Measurements from ENCODE around the gene MBNL2. TPM values are rescaled to one million over a fixed set of nuclear protein-coding genes. Genes with fewer than 3 reads are reported as not detected.

The MBNL2 gene
- total and polyA plus RNA-seq, 2 experiments from 2014 or later, result 0.55 to 3.2 TPM

- no peak overlapping the region for H2AFZ ChIP-seq
- DNase-seq (ENCODE audit: low spot score) (no peak), ATAC-seq (no peak)
- no peak overlapping the region for H3K27ac Mint-ChIP-seq
- H3K27me3 ChIP-seq (ENCODE audit: insufficient read depth), result no peaks in the 10 kb centered on the region
- H3K4me3 ChIP-seq, result no peak overlapping the region
- H3K27ac ChIP-seq (ENCODE audit: low read depth), result no peak overlapping the region
- no peaks in the 10 kb centered on the region for H3K4me1 Mint-ChIP-seq
- no peak overlapping the region for H3K4me2 ChIP-seq
- no peak for TF ChIP-seq ZNF114 (CRISPR knock-in tag; IDR thresholded peaks at IDR 0.05)
- TF ChIP-seq NANOG (IDR thresholded peaks at IDR 0.05; ENCODE audit: borderline replicate concordance), result no peak
- TF ChIP-seq ZNF331 (CRISPR knock-in tag; IDR thresholded peaks at IDR 0.05; ENCODE audit: low read depth), result no peak
- TF ChIP-seq, protein P1, sequence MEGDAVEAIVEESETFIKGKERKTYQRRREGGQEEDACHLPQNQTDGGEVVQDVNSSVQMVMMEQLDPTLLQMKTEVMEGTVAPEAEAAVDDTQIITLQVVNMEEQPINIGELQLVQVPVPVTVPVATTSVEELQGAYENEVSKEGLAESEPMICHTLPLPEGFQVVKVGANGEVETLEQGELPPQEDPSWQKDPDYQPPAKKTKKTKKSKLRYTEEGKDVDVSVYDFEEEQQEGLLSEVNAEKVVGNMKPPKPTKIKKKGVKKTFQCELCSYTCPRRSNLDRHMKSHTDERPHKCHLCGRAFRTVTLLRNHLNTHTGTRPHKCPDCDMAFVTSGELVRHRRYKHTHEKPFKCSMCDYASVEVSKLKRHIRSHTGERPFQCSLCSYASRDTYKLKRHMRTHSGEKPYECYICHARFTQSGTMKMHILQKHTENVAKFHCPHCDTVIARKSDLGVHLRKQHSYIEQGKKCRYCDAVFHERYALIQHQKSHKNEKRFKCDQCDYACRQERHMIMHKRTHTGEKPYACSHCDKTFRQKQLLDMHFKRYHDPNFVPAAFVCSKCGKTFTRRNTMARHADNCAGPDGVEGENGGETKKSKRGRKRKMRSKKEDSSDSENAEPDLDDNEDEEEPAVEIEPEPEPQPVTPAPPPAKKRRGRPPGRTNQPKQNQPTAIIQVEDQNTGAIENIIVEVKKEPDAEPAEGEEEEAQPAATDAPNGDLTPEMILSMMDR (conservative IDR thresholded peaks at IDR 0.05; ENCODE audit: low read depth in 2 of 2), result no peak
- no peak for TF ChIP-seq EZH2phosphoT487 (IDR thresholded peaks at IDR 0.05; ENCODE audit: unreplicated experiment)
- no peak for TF ChIP-seq CREB1 (CRISPR knock-in tag; IDR thresholded peaks at IDR 0.05; ENCODE audit: low read depth)
- TF ChIP-seq, protein P2, sequence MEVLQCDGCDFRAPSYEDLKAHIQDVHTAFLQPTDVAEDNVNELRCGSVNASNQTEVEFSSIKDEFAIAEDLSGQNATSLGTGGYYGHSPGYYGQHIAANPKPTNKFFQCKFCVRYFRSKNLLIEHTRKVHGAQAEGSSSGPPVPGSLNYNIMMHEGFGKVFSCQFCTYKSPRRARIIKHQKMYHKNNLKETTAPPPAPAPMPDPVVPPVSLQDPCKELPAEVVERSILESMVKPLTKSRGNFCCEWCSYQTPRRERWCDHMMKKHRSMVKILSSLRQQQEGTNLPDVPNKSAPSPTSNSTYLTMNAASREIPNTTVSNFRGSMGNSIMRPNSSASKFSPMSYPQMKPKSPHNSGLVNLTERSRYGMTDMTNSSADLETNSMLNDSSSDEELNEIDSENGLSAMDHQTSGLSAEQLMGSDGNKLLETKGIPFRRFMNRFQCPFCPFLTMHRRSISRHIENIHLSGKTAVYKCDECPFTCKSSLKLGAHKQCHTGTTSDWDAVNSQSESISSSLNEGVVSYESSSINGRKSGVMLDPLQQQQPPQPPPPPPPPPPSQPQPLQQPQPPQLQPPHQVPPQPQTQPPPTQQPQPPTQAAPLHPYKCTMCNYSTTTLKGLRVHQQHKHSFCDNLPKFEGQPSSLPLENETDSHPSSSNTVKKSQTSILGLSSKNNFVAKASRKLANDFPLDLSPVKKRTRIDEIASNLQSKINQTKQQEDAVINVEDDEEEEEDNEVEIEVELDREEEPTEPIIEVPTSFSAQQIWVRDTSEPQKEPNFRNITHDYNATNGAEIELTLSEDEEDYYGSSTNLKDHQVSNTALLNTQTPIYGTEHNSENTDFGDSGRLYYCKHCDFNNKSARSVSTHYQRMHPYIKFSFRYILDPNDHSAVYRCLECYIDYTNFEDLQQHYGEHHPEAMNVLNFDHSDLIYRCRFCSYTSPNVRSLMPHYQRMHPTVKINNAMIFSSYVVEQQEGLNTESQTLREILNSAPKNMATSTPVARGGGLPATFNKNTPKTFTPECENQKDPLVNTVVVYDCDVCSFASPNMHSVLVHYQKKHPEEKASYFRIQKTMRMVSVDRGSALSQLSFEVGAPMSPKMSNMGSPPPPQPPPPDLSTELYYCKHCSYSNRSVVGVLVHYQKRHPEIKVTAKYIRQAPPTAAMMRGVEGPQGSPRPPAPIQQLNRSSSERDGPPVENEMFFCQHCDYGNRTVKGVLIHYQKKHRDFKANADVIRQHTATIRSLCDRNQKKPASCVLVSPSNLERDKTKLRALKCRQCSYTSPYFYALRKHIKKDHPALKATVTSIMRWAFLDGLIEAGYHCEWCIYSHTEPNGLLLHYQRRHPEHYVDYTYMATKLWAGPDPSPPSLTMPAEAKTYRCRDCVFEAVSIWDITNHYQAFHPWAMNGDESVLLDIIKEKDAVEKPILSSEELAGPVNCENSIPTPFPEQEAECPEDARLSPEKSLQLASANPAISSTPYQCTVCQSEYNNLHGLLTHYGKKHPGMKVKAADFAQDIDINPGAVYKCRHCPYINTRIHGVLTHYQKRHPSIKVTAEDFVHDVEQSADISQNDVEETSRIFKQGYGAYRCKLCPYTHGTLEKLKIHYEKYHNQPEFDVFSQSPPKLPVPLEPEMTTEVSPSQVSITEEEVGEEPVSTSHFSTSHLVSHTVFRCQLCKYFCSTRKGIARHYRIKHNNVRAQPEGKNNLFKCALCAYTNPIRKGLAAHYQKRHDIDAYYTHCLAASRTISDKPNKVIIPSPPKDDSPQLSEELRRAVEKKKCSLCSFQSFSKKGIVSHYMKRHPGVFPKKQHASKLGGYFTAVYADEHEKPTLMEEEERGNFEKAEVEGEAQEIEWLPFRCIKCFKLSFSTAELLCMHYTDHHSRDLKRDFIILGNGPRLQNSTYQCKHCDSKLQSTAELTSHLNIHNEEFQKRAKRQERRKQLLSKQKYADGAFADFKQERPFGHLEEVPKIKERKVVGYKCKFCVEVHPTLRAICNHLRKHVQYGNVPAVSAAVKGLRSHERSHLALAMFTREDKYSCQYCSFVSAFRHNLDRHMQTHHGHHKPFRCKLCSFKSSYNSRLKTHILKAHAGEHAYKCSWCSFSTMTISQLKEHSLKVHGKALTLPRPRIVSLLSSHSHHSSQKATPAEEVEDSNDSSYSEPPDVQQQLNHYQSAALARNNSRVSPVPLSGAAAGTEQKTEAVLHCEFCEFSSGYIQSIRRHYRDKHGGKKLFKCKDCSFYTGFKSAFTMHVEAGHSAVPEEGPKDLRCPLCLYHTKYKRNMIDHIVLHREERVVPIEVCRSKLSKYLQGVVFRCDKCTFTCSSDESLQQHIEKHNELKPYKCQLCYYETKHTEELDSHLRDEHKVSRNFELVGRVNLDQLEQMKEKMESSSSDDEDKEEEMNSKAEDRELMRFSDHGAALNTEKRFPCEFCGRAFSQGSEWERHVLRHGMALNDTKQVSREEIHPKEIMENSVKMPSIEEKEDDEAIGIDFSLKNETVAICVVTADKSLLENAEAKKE (CRISPR knock-in tag; IDR thresholded peaks at IDR 0.05), result no peak
- no peaks in the 10 kb centered on the region for H3K27me3 Mint-ChIP-seq (ENCODE audit: insufficient read depth, low read depth, poor library complexity)
- no peaks in the 10 kb centered on the region for H3K79me2 ChIP-seq (replicated peaks; ENCODE audit: insufficient read depth)
- no peaks in the 10 kb centered on the region for H4K20me1 ChIP-seq (replicated peaks; ENCODE audit: insufficient read depth)
- H3K4me3 Mint-ChIP-seq, result no peak overlapping the region
- peaks cover 5% of the 10 kb centered on the region; the same call in 1 of the 2 replicates for H3K9me2 ChIP-seq (ENCODE audit: insufficient read depth)
- no peaks in the 10 kb centered on the region for H3F3A ChIP-seq (replicated peaks; ENCODE audit: low read depth)
- H3K9me3 Mint-ChIP-seq, result no peaks in the 10 kb centered on the region
- no peaks in the 10 kb centered on the region for H3K4me1 ChIP-seq (ENCODE audit: insufficient read depth)
- H3K36me3 Mint-ChIP-seq (ENCODE audit: low read depth), result no peaks in the 10 kb centered on the region
- H3K36me3 ChIP-seq (ENCODE audit: insufficient read depth), result no peaks in the 10 kb centered on the region
Measured at GRCh38 chr13:97407540-97407939, 185.4 kb downstream of the MBNL2 start.
